MCF 10A (cell line): ENCODE data around the gene GPRC5C. TPM values are rescaled to one million over a fixed set of nuclear protein-coding genes. Genes with fewer than 3 reads are reported as not detected.

Experiments used
- BruUV-seq: library from RNA; stranded (reverse); fragments of 400-500 nt; replicated peaks from 2 replicates; lab custom pipeline; 2021; lab: Mats Ljungman, UMichigan
- CTCF ChIA-PET: fragments of 300-600 bp; sonication (Branson Sonifier 250); formaldehyde crosslinking; extraction: SDS; loops from one replicate; lab custom pipeline; 2021; ENCODE audit warnings: antibody characterized with exemption, inconsistent platforms; lab: Yijun Ruan, JAX
- POLR2A ChIA-PET: fragments of 300-600, 350-650 bp; sonication (Branson Sonifier 250); formaldehyde crosslinking; extraction: SDS; loops from one replicate; lab custom pipeline; 2020; ENCODE audit warnings: antibody characterized with exemption, inconsistent platforms; lab: Yijun Ruan, JAX
- DNase-seq: peaks from one replicate; pipeline ENCODE4 v3.0.0-alpha.2; 2018; ENCODE audit not compliant: unreplicated experiment
- H3K27ac Mint-ChIP-seq: one replicate; pipeline ENCODE4 v1.8.0; 2022; ENCODE audit warnings: mild to moderate bottlenecking, low read depth, mixed read lengths; ENCODE audit not compliant: unreplicated experiment
- H3K27me3 Mint-ChIP-seq: one replicate; pipeline ENCODE4 v1.8.0; 2022; ENCODE audit warnings: mixed read lengths; ENCODE audit not compliant: insufficient read depth, unreplicated experiment
- H3K36me3 Mint-ChIP-seq: one replicate; pipeline ENCODE4 v1.8.0; 2022; ENCODE audit warnings: mild to moderate bottlenecking, moderate library complexity, mixed read lengths; ENCODE audit not compliant: insufficient read depth, unreplicated experiment
- H3K4me1 Mint-ChIP-seq: one replicate; pipeline ENCODE4 v1.8.0; 2022; ENCODE audit warnings: mixed read lengths; ENCODE audit not compliant: insufficient read depth, unreplicated experiment
- H3K4me3 Mint-ChIP-seq: one replicate; pipeline ENCODE4 v1.8.0; 2022; ENCODE audit warnings: mild to moderate bottlenecking, moderate library complexity, mixed read lengths; ENCODE audit not compliant: unreplicated experiment
- H3K9me3 Mint-ChIP-seq: one replicate; pipeline ENCODE4 v1.8.0; 2022; ENCODE audit warnings: mixed read lengths; ENCODE audit not compliant: unreplicated experiment
- intact Hi-C: fragments of 100-400 bp; cut with micrococcal nuclease; formaldehyde crosslinking; loops from 2 replicates; pipeline ENCODE4 v1.14.1; 2022
- total RNA-seq: library from RNA; stranded (reverse); gene quantifications from 2 replicates; pipeline ENCODE4 v1.2.3, GENCODE V29; 2022
- TF ChIP-seq, protein P1 (sequence below): fragments of 200-600 bp; IDR thresholded peaks from one replicate; pipeline ENCODE4 v1.8.0; 2022; ENCODE audit warnings: antibody characterized with exemption, mild to moderate bottlenecking; ENCODE audit not compliant: unreplicated experiment

The GPRC5C gene
- total RNA-seq, 1 experiment from 2014 or later, result 17.7 TPM

DNA sequence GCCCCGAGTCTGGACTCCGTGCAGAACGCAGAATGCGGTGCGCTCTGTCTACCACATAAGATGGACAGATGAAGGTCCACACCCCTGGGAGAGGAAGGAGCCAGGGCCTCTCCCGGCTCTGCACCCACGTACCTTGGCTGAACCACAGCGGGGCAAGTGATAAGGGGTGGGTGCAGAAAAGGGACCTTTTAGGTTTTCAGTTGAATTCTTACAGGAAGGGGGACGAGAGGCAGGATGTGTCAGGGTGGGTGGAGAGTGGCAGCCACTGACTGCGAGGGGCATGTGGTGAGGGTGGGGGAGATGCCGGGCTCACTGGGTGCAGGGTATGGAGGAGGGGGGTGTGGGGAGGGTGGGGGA lies 34.9 kb downstream of the GPRC5C start:
- DNase-seq, result no peak
- TF ChIP-seq, protein P1, sequence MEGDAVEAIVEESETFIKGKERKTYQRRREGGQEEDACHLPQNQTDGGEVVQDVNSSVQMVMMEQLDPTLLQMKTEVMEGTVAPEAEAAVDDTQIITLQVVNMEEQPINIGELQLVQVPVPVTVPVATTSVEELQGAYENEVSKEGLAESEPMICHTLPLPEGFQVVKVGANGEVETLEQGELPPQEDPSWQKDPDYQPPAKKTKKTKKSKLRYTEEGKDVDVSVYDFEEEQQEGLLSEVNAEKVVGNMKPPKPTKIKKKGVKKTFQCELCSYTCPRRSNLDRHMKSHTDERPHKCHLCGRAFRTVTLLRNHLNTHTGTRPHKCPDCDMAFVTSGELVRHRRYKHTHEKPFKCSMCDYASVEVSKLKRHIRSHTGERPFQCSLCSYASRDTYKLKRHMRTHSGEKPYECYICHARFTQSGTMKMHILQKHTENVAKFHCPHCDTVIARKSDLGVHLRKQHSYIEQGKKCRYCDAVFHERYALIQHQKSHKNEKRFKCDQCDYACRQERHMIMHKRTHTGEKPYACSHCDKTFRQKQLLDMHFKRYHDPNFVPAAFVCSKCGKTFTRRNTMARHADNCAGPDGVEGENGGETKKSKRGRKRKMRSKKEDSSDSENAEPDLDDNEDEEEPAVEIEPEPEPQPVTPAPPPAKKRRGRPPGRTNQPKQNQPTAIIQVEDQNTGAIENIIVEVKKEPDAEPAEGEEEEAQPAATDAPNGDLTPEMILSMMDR, result no peak
- no peak overlapping the region for H3K27ac Mint-ChIP-seq
- intact Hi-C loops, result no loop called here
- ChIA-PET CTCF (interaction anchor here (0.6 to 1.0 kb wide), 2 partner anchors 136 to 244 kb away, joined by 3 read pairs; no protein-coding TSS in a partner anchor), POLR2A (no interaction called here)
- peaks cover 13% of the 10 kb centered on the region for H3K27me3 Mint-ChIP-seq
- no peaks in the 10 kb centered on the region for H3K36me3 Mint-ChIP-seq
- no peak overlapping the region for H3K4me3 Mint-ChIP-seq
- H3K9me3 Mint-ChIP-seq, result no peaks in the 10 kb centered on the region
- BruUV-seq, result no TSS peak
- H3K4me1 Mint-ChIP-seq, result no peaks in the 10 kb centered on the region

- TF ChIP-seq, protein P1, result no peak
- H3K27ac Mint-ChIP-seq, result no peak overlapping the region
- CTCF ChIA-PET, result interaction anchor here (1.0 kb wide), 1 partner anchor 136 kb away, joined by 3 read pairs; no protein-coding TSS in a partner anchor
- POLR2A ChIA-PET, result no interaction called here
- no peaks in the 10 kb centered on the region for H3K36me3 Mint-ChIP-seq
- no peak overlapping the region for H3K4me3 Mint-ChIP-seq
- no peak for DNase-seq
- H3K4me1 Mint-ChIP-seq, result no peaks in the 10 kb centered on the region
- intact Hi-C loops, result no loop called here
- H3K27me3 Mint-ChIP-seq, result peaks cover 13% of the 10 kb centered on the region
- H3K9me3 Mint-ChIP-seq, result no peaks in the 10 kb centered on the region
- BruUV-seq, result no TSS peak
Observed at GRCh38 chr17:74467221-74467951, 35.5 kb downstream of the GPRC5C start.

GRCh38 chr17:74471341-74471740 lies 39.5 kb downstream of the GPRC5C start:
- Mint-ChIP-seq H3K9me3 (peaks cover 8% of the 10 kb centered on the region), H3K27ac (no peak overlapping the region), H3K4me3 (no peak overlapping the region), H3K4me1 (no peaks in the 10 kb centered on the region), H3K27me3 (peaks cover 26% of the 10 kb centered on the region), H3K36me3 (no peaks in the 10 kb centered on the region)
- intact Hi-C loops, result no loop called here
- POLR2A ChIA-PET, result no interaction called here
- TF ChIP-seq, protein P1, result no peak
- no TSS peak for BruUV-seq
- no peak for DNase-seq
- CTCF ChIA-PET, result interaction anchor here (0.6 to 1.5 kb wide), 5 partner anchors 14 to 203 kb away, joined by 3 to 4 read pairs (median 4); partner anchors contain the start of gene BTBD17

GRCh38 chr17:74472890-74473289 lies 41.0 kb downstream of the GPRC5C start:
- Mint-ChIP-seq H3K4me1 (no peaks in the 10 kb centered on the region), H3K4me3 (no peak overlapping the region), H3K9me3 (peaks cover 8% of the 10 kb centered on the region), H3K27me3 (peaks cover 37% of the 10 kb centered on the region), H3K36me3 (no peaks in the 10 kb centered on the region), H3K27ac (no peak overlapping the region)
- no peak for DNase-seq
- BruUV-seq, result no TSS peak
- CTCF ChIA-PET, result interaction anchor here (1.0 kb wide), 1 partner anchor 111 kb away, joined by 5 read pairs; the partner anchor contains the start of gene BTBD17
- POLR2A ChIA-PET, result no interaction called here
- TF ChIP-seq, protein P1, result no peak
- intact Hi-C loops, result no loop called here
